Measurements from ENCODE around the gene MNT.

- TF ChIP-seq CTCF (IDR thresholded peaks at IDR 0.05): no peak
- no peak for TF ChIP-seq POLR2A (IDR thresholded peaks at IDR 0.05)
These were observed 3.4 kb downstream of the MNT start for GRCh38 chr17:2397247-2398171.
